ENCODE measurements around the gene FAM53B.

FAM53B gene

GRCh38 chr10:124725791-124726190 lies 18.4 kb downstream of the FAM53B start:
- Histone ChIP-seq H3K36me3 (ENCODE audit: control insufficient read depth, insufficient read depth, low read length) (no peaks in the 10 kb centered on the region), H3K27me3 (ENCODE audit: control insufficient read depth, insufficient read depth, low read length) (no peaks in the 10 kb centered on the region), H3K27ac (ENCODE audit: low read depth, low read length) (no peak overlapping the region), H3K9ac (ENCODE audit: low read depth, low read length) (no peak overlapping the region), H3K4me3 (ENCODE audit: low read depth, low read length) (no peak overlapping the region), H3K9me3 (ENCODE audit: control insufficient read depth, insufficient read depth, low read length) (no peaks in the 10 kb centered on the region), H3K4me1 (ENCODE audit: control insufficient read depth, insufficient read depth, low read length) (peaks cover 14% of the 10 kb centered on the region; the same call in 1 of the 2 replicates)

- Histone ChIP-seq H3K36me3 (ENCODE audit: control insufficient read depth, insufficient read depth, low read length) (no peaks in the 10 kb centered on the region), H3K27ac (ENCODE audit: low read depth, low read length) (no peak overlapping the region), H3K9ac (ENCODE audit: low read depth, low read length) (no peak overlapping the region), H3K27me3 (ENCODE audit: control insufficient read depth, insufficient read depth, low read length) (no peaks in the 10 kb centered on the region), H3K9me3 (ENCODE audit: control insufficient read depth, insufficient read depth, low read length) (no peaks in the 10 kb centered on the region), H3K4me1 (ENCODE audit: control insufficient read depth, insufficient read depth, low read length) (peaks cover 14% of the 10 kb centered on the region; the same call in 1 of the 2 replicates), H3K4me3 (ENCODE audit: low read depth, low read length) (no peak overlapping the region)
These were observed 19.0 kb downstream of the FAM53B start for GRCh38 chr10:124725171-124725631.

- Histone ChIP-seq H3K9ac (ENCODE audit: low read depth, low read length) (no peak overlapping the region), H3K27ac (ENCODE audit: low read depth, low read length) (no peak overlapping the region), H3K9me3 (ENCODE audit: control insufficient read depth, insufficient read depth, low read length) (no peaks in the 10 kb centered on the region), H3K27me3 (ENCODE audit: control insufficient read depth, insufficient read depth, low read length) (no peaks in the 10 kb centered on the region), H3K4me3 (ENCODE audit: low read depth, low read length) (no peak overlapping the region), H3K4me1 (ENCODE audit: control insufficient read depth, insufficient read depth, low read length) (peaks cover 14% of the 10 kb centered on the region; the same call in 1 of the 2 replicates), H3K36me3 (ENCODE audit: control insufficient read depth, insufficient read depth, low read length) (no peaks in the 10 kb centered on the region)
These were observed 19.7 kb downstream of the FAM53B start for GRCh38 chr10:124724279-124725027.

GRCh38 chr10:124723826-124724225 lies 20.4 kb downstream of the FAM53B start:
- Histone ChIP-seq H3K36me3 (ENCODE audit: control insufficient read depth, insufficient read depth, low read length) (no peaks in the 10 kb centered on the region), H3K9me3 (ENCODE audit: control insufficient read depth, insufficient read depth, low read length) (no peaks in the 10 kb centered on the region), H3K9ac (ENCODE audit: low read depth, low read length) (no peak overlapping the region), H3K4me3 (ENCODE audit: low read depth, low read length) (no peak overlapping the region), H3K4me1 (ENCODE audit: control insufficient read depth, insufficient read depth, low read length) (peaks cover 15% of the 10 kb centered on the region; the same call in 1 of the 2 replicates), H3K27ac (ENCODE audit: low read depth, low read length) (no peak overlapping the region), H3K27me3 (ENCODE audit: control insufficient read depth, insufficient read depth, low read length) (no peaks in the 10 kb centered on the region)

GRCh38 chr10:124722798-124723783 lies 21.1 kb downstream of the FAM53B start:
- H3K27me3 ChIP-seq (ENCODE audit: control insufficient read depth, insufficient read depth, low read length) = no peaks in the 10 kb centered on the region
- H3K36me3 ChIP-seq (ENCODE audit: control insufficient read depth, insufficient read depth, low read length) = no peaks in the 10 kb centered on the region
- H3K9ac ChIP-seq (ENCODE audit: low read depth, low read length) = no peak overlapping the region
- H3K27ac ChIP-seq (ENCODE audit: low read depth, low read length) = no peak overlapping the region
- peaks cover 9% of the 10 kb centered on the region; the same call in 1 of the 2 replicates for H3K4me1 ChIP-seq (ENCODE audit: control insufficient read depth, insufficient read depth, low read length)
- H3K4me3 ChIP-seq (ENCODE audit: low read depth, low read length) = no peak overlapping the region
- no peaks in the 10 kb centered on the region for H3K9me3 ChIP-seq (ENCODE audit: control insufficient read depth, insufficient read depth, low read length)

GRCh38 chr10:124721330-124722045 lies 22.7 kb downstream of the FAM53B start:
- peaks cover 9% of the 10 kb centered on the region; the same call in 1 of the 2 replicates for H3K4me1 ChIP-seq (ENCODE audit: control insufficient read depth, insufficient read depth, low read length)
- H3K9ac ChIP-seq (ENCODE audit: low read depth, low read length) = no peak overlapping the region
- no peak overlapping the region for H3K27ac ChIP-seq (ENCODE audit: low read depth, low read length)
- H3K27me3 ChIP-seq (ENCODE audit: control insufficient read depth, insufficient read depth, low read length) = no peaks in the 10 kb centered on the region
- no peak overlapping the region for H3K4me3 ChIP-seq (ENCODE audit: low read depth, low read length)
- H3K36me3 ChIP-seq (ENCODE audit: control insufficient read depth, insufficient read depth, low read length) = no peaks in the 10 kb centered on the region
- no peaks in the 10 kb centered on the region for H3K9me3 ChIP-seq (ENCODE audit: control insufficient read depth, insufficient read depth, low read length)

GRCh38 chr10:124719213-124719851 lies 24.8 kb downstream of the FAM53B start:
- Histone ChIP-seq H3K4me3 (ENCODE audit: low read depth, low read length) (no peak overlapping the region), H3K27me3 (ENCODE audit: control insufficient read depth, insufficient read depth, low read length) (no peaks in the 10 kb centered on the region), H3K9me3 (ENCODE audit: control insufficient read depth, insufficient read depth, low read length) (no peaks in the 10 kb centered on the region), H3K36me3 (ENCODE audit: control insufficient read depth, insufficient read depth, low read length) (no peaks in the 10 kb centered on the region), H3K27ac (ENCODE audit: low read depth, low read length) (no peak overlapping the region), H3K4me1 (ENCODE audit: control insufficient read depth, insufficient read depth, low read length) (0 out of 2 replicates have a peak, but pooled peaks cover 5% of the 10 kb centered on the region), H3K9ac (ENCODE audit: low read depth, low read length) (no peak overlapping the region)

- Histone ChIP-seq H3K9me3 (ENCODE audit: control insufficient read depth, insufficient read depth, low read length) (no peaks in the 10 kb centered on the region), H3K27me3 (ENCODE audit: control insufficient read depth, insufficient read depth, low read length) (no peaks in the 10 kb centered on the region), H3K9ac (ENCODE audit: low read depth, low read length) (no peak overlapping the region), H3K4me1 (ENCODE audit: control insufficient read depth, insufficient read depth, low read length) (0 out of 2 replicates have a peak, but pooled peaks cover 5% of the 10 kb centered on the region), H3K27ac (ENCODE audit: low read depth, low read length) (no peak overlapping the region), H3K36me3 (ENCODE audit: control insufficient read depth, insufficient read depth, low read length) (no peaks in the 10 kb centered on the region), H3K4me3 (ENCODE audit: low read depth, low read length) (no peak overlapping the region)
These were observed 26.1 kb downstream of the FAM53B start for GRCh38 chr10:124717911-124718741.

- no peak overlapping the region for H3K27ac ChIP-seq (ENCODE audit: low read depth, low read length)
- H3K36me3 ChIP-seq (ENCODE audit: control insufficient read depth, insufficient read depth, low read length) = no peaks in the 10 kb centered on the region
- no peaks in the 10 kb centered on the region for H3K9me3 ChIP-seq (ENCODE audit: control insufficient read depth, insufficient read depth, low read length)
- no peak overlapping the region for H3K4me3 ChIP-seq (ENCODE audit: low read depth, low read length)
- 0 out of 2 replicates have a peak, but pooled peaks cover 5% of the 10 kb centered on the region for H3K4me1 ChIP-seq (ENCODE audit: control insufficient read depth, insufficient read depth, low read length)
- no peak overlapping the region for H3K9ac ChIP-seq (ENCODE audit: low read depth, low read length)
- H3K27me3 ChIP-seq (ENCODE audit: control insufficient read depth, insufficient read depth, low read length) = no peaks in the 10 kb centered on the region
These were observed 27.0 kb downstream of the FAM53B start for GRCh38 chr10:124717041-124717757.

Data from HUES48 (cell line).